ENCODE data around the gene PLEKHH2.
"Not testable (repeated sequence)": the region's sequence is repeated elsewhere in the genome, so short reads cannot be mapped to it uniquely, and the experiment has no call there.

Gene PLEKHH2

GRCh38 chr2:43636621-43637020 is 439 bp upstream of the PLEKHH2 start:
- no peak for DNase-seq (ENCODE audit: low spot score)

- no peak for DNase-seq (ENCODE audit: low spot score)
Measured at GRCh38 chr2:43642363-43642762, 5.3 kb downstream of the PLEKHH2 start.

- no peak for DNase-seq (ENCODE audit: low spot score)
Measured at GRCh38 chr2:43643680-43644079, 6.6 kb downstream of the PLEKHH2 start.

- no peak for DNase-seq (ENCODE audit: low spot score)
Measured at GRCh38 chr2:43648994-43649701, 12.1 kb downstream of the PLEKHH2 start.

- no peak for DNase-seq (ENCODE audit: low spot score)
Measured at GRCh38 chr2:43653506-43653905, 16.4 kb downstream of the PLEKHH2 start.

- no peak for DNase-seq (ENCODE audit: low spot score)
Measured at GRCh38 chr2:43657241-43657640, 20.2 kb downstream of the PLEKHH2 start.

GRCh38 chr2:43675646-43676321 is 38.7 kb downstream of the PLEKHH2 start:
- no peak for DNase-seq (ENCODE audit: low spot score)

GRCh38 chr2:43676322-43677050 is 39.4 kb downstream of the PLEKHH2 start, which contains the start of gene C1GALT1C1L:
Gene C1GALT1C1L (minus strand): TSS chr2:43676429. CDS start chr2:43676322, 107 bp downstream.
- DNase-seq (ENCODE audit: low spot score), result no peak

GRCh38 chr2:43677783-43678182 is 40.7 kb downstream of the PLEKHH2 start:
- DNase-seq (ENCODE audit: low spot score), result not testable (repeated sequence)

- no peak for DNase-seq (ENCODE audit: low spot score)
Measured at GRCh38 chr2:43685357-43685756, 48.3 kb downstream of the PLEKHH2 start.

- DNase-seq (ENCODE audit: low spot score), result no peak
Measured at GRCh38 chr2:43689999-43690398, 52.9 kb downstream of the PLEKHH2 start.

GRCh38 chr2:43692428-43692994 is 55.5 kb downstream of the PLEKHH2 start:
- no peak for DNase-seq (ENCODE audit: low spot score)

GRCh38 chr2:43698140-43698539 is 61.1 kb downstream of the PLEKHH2 start:
- DNase-seq (ENCODE audit: low spot score), result not testable (repeated sequence)

GRCh38 chr2:43699761-43700160 is 62.7 kb downstream of the PLEKHH2 start:
- DNase-seq (ENCODE audit: low spot score), result no peak

- no peak for DNase-seq (ENCODE audit: low spot score)
Measured at GRCh38 chr2:43701111-43701510, 64.1 kb downstream of the PLEKHH2 start.

- DNase-seq (ENCODE audit: low spot score), result no peak
Measured at GRCh38 chr2:43707255-43708015, 70.4 kb downstream of the PLEKHH2 start.

GRCh38 chr2:43708178-43708577 is 71.1 kb downstream of the PLEKHH2 start:
- no peak for DNase-seq (ENCODE audit: low spot score)

- no peak for DNase-seq (ENCODE audit: low spot score)
Measured at GRCh38 chr2:43708891-43709290, 71.8 kb downstream of the PLEKHH2 start.

GRCh38 chr2:43710866-43711265 is 73.8 kb downstream of the PLEKHH2 start:
- DNase-seq (ENCODE audit: low spot score), result no peak

- no peak for DNase-seq (ENCODE audit: low spot score)
Measured at GRCh38 chr2:43714164-43714563, 77.1 kb downstream of the PLEKHH2 start.

- DNase-seq (ENCODE audit: low spot score), result no peak
Measured at GRCh38 chr2:43715300-43716098, 78.4 kb downstream of the PLEKHH2 start.
